Caco-2 (cell line): ENCODE results near the gene TRAPPC2. TPM values are rescaled to one million over a fixed set of nuclear protein-coding genes. Genes with fewer than 3 reads are reported as not detected.

Source experiments
- BruUV-seq: library from RNA; stranded (reverse); fragments of 400-500 nt; replicated peaks from 2 replicates; lab custom pipeline; 2021; lab: Mats Ljungman, UMichigan
- CTCF ChIA-PET: fragments of 300-600 bp; sonication (Branson Sonifier 250); formaldehyde crosslinking; loops from one replicate; lab custom pipeline; 2022; ENCODE audit warnings: antibody characterized with exemption; lab: Charles Lee
- POLR2A ChIA-PET: fragments of 300-600 bp; sonication (Branson Sonifier 250); formaldehyde crosslinking; loops from one replicate; lab custom pipeline; 2022; ENCODE audit warnings: antibody characterized with exemption; lab: Charles Lee
- DNase-seq, 2 experiments: peaks; one replicate each; pipeline versions ENCODE4 v3.0.0 to v3.0.0-alpha.2; 2020 to 2022
- H3K27me3 ChIP-seq: replicated peaks from 2 replicates; pipeline ENCODE4 v1.6.0; 2011; ENCODE audit warnings: low read length; ENCODE audit not compliant: control insufficient read depth, insufficient read depth
- H3K36me3 ChIP-seq: 2 replicates; pipeline ENCODE4 v1.5.1; 2011; ENCODE audit warnings: low read length; ENCODE audit not compliant: control insufficient read depth, insufficient read depth
- H3K4me1 ChIP-seq: fragments of 250-450 bp; sonication (Bioruptor Pico); 2 replicates; pipeline ENCODE4 v1.5.1; 2020; ENCODE audit warnings: mild to moderate bottlenecking
- H3K4me3 ChIP-seq: 2 replicates; pipeline ENCODE4 v1.5.1; 2011; ENCODE audit warnings: low read depth, mild to moderate bottlenecking, control low read depth, low read length
- H3K9me3 ChIP-seq: fragments of 250-450 bp; sonication (Bioruptor Pico); 2 replicates; pipeline ENCODE4 v1.5.1; 2020; ENCODE audit warnings: mild to moderate bottlenecking, moderate library complexity
- H3K27ac Mint-ChIP-seq: one replicate; pipeline ENCODE4 v1.8.0; 2022; ENCODE audit warnings: mixed read lengths; ENCODE audit not compliant: unreplicated experiment
- H3K27me3 Mint-ChIP-seq: one replicate; pipeline ENCODE4 v1.8.0; 2022; ENCODE audit warnings: mixed read lengths; ENCODE audit not compliant: insufficient read depth, unreplicated experiment
- H3K36me3 Mint-ChIP-seq: one replicate; pipeline ENCODE4 v1.8.0; 2022; ENCODE audit warnings: mild to moderate bottlenecking, mixed read lengths; ENCODE audit not compliant: insufficient read depth, unreplicated experiment
- H3K4me1 Mint-ChIP-seq: one replicate; pipeline ENCODE4 v1.8.0; 2022; ENCODE audit warnings: low read depth, mixed read lengths; ENCODE audit not compliant: unreplicated experiment
- H3K4me3 Mint-ChIP-seq: one replicate; pipeline ENCODE4 v1.8.0; 2022; ENCODE audit warnings: mild to moderate bottlenecking, moderate library complexity, mixed read lengths; ENCODE audit not compliant: unreplicated experiment
- H3K9me3 Mint-ChIP-seq: one replicate; pipeline ENCODE4 v1.8.0; 2022; ENCODE audit warnings: mixed read lengths; ENCODE audit not compliant: unreplicated experiment
- CTCF ChIP-seq, 2 experiments: fragments of 200-600 bp in 1 of 2; IDR thresholded peaks; 1 replicate in 1 of 2; 2 replicates in 1 of 2; pipeline versions ENCODE4 v1.5.1 to v1.8.0; 2011 to 2022; ENCODE audit warnings: antibody characterized with exemption in 1 of 2, control low read depth in 1 of 2, inconsistent platforms in 1 of 2, low read depth in 1 of 2, low read length in 1 of 2, mild to moderate bottlenecking in 1 of 2, moderate library complexity in 1 of 2; ENCODE audit not compliant: insufficient read depth in 1 of 2, severe bottlenecking in 1 of 2, unreplicated experiment in 1 of 2
- intact Hi-C: fragments of 100-400 bp; cut with micrococcal nuclease; formaldehyde crosslinking; loops from one replicate; pipeline ENCODE4 v1.10.0; 2022; ENCODE audit not compliant: unreplicated experiment
- total RNA-seq: library from RNA; stranded (reverse); gene quantifications from 2 replicates; pipeline ENCODE4 v1.2.3, GENCODE V29; 2022

The TRAPPC2 gene
- total RNA-seq, 1 experiment from 2014 or later = 19.3 TPM

GRCh38 chrX:13778916-13779315 is 44.5 kb upstream of the TRAPPC2 start:
- Histone ChIP-seq H3K4me3 (no peak overlapping the region), H3K4me1 (no peaks in the 10 kb centered on the region), H3K9me3 (no peaks in the 10 kb centered on the region), H3K36me3 (no peaks in the 10 kb centered on the region; the same call in 1 of the 2 replicates), H3K27me3 (no peaks in the 10 kb centered on the region)
- H3K9me3 Mint-ChIP-seq = no peaks in the 10 kb centered on the region
- H3K27ac Mint-ChIP-seq = no peak overlapping the region
- ChIA-PET POLR2A (no interaction called here), CTCF (no interaction called here)
- no peak for TF ChIP-seq CTCF (IDR thresholded peaks at IDR 0.05; ENCODE audit: insufficient read depth in 1 of 2, low read depth in 1 of 2, low read length in 1 of 2, severe bottlenecking in 1 of 2, unreplicated experiment in 1 of 2)
- intact Hi-C loops = no loop called here
- no peak for DNase-seq
- no peak overlapping the region for H3K4me3 Mint-ChIP-seq
- no peaks in the 10 kb centered on the region for H3K27me3 Mint-ChIP-seq
- H3K4me1 Mint-ChIP-seq = no peaks in the 10 kb centered on the region
- H3K36me3 Mint-ChIP-seq = peaks cover 8% of the 10 kb centered on the region
- BruUV-seq = no TSS peak

GRCh38 chrX:13776387-13776786 is 42.0 kb upstream of the TRAPPC2 start:
- Mint-ChIP-seq H3K36me3 (peaks cover 23% of the 10 kb centered on the region), H3K4me3 (no peak overlapping the region), H3K27ac (no peak overlapping the region), H3K9me3 (no peaks in the 10 kb centered on the region), H3K4me1 (no peaks in the 10 kb centered on the region), H3K27me3 (no peaks in the 10 kb centered on the region)
- no peak overlapping the region for H3K4me3 ChIP-seq
- ChIA-PET POLR2A (no interaction called here), CTCF (no interaction called here)
- intact Hi-C loops = no loop called here
- H3K27me3 ChIP-seq = no peaks in the 10 kb centered on the region
- H3K4me1 ChIP-seq = no peaks in the 10 kb centered on the region
- no TSS peak for BruUV-seq
- H3K36me3 ChIP-seq = no peaks in the 10 kb centered on the region; the same call in 1 of the 2 replicates
- DNase-seq = no peak
- H3K9me3 ChIP-seq = no peaks in the 10 kb centered on the region
- TF ChIP-seq CTCF (IDR thresholded peaks at IDR 0.05; ENCODE audit: insufficient read depth in 1 of 2, low read depth in 1 of 2, low read length in 1 of 2, severe bottlenecking in 1 of 2, unreplicated experiment in 1 of 2) = no peak

- POLR2A ChIA-PET = no interaction called here
- no peak overlapping the region for H3K4me3 Mint-ChIP-seq
Observed at GRCh38 chrX:13775837-13776236, 41.4 kb upstream of the TRAPPC2 start.

More at GRCh38 chrX:13775837-13776236, 41.4 kb upstream of the TRAPPC2 start:
- no peaks in the 10 kb centered on the region for H3K4me1 Mint-ChIP-seq
- H3K27me3 Mint-ChIP-seq = no peaks in the 10 kb centered on the region
- CTCF ChIA-PET = no interaction called here
- intact Hi-C loops = no loop called here
- Histone ChIP-seq H3K27me3 (no peaks in the 10 kb centered on the region), H3K4me1 (no peaks in the 10 kb centered on the region), H3K9me3 (no peaks in the 10 kb centered on the region), H3K4me3 (no peak overlapping the region), H3K36me3 (no peaks in the 10 kb centered on the region; the same call in 1 of the 2 replicates)
- TF ChIP-seq CTCF (IDR thresholded peaks at IDR 0.05; ENCODE audit: insufficient read depth in 1 of 2, low read depth in 1 of 2, low read length in 1 of 2, severe bottlenecking in 1 of 2, unreplicated experiment in 1 of 2) = no peak
- H3K9me3 Mint-ChIP-seq = no peaks in the 10 kb centered on the region
- H3K36me3 Mint-ChIP-seq = peaks cover 23% of the 10 kb centered on the region
- no peak overlapping the region for H3K27ac Mint-ChIP-seq
- BruUV-seq = no TSS peak
- no peak for DNase-seq
